ENCODE data around the gene ZNF266. TPM values are rescaled to one million over a fixed set of nuclear protein-coding genes. Genes with fewer than 3 reads are reported as not detected.

The ZNF266 gene
- total and polyA plus RNA-seq, 10 of the 15 experiments (the other 5 are each of a cell fraction or from before 2014, with no cell fraction given) = 7.7 to 67.7 (median 25.0) TPM

DNA sequence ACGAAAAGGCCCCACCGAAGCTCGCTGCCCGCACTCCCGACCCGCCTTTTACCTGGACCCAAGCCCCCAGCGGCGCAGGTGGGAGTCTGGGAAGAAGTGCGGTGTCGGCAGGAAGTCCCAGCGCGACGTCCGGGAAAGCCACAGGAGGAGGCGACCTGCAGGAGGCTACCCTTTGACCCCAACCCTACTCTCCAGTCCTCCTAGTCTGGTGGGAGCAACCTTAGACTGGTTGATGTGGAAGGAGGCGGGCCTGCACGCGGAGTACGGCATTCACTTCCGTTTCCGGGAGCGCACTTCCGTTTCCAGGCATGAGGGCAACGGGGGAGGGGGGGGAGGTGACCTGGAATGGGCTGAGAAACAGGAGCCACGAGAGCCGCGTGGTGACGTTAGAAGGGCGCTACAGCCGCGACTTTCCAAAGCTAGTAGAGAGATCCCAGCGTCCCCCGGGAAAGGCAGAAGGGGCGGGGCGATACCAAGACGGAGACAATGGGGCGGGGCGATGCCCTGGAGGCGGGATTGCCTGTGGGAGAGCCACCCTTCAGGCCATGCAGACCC is 28.5 kb downstream of the ZNF266 start:
- DNase-seq (ENCODE audit: low read depth, low spot score) = no peak
- no peak for FAIRE-seq
- H3K36me3 ChIP-seq (ENCODE audit: control insufficient read depth in 2 of 2, insufficient read depth in 2 of 2, low read length in 1 of 2) = no peaks in the 10 kb centered on the region
- peak overlapping the region; percentile 7; the same call in 1 of the 2 replicates for H3K4me2 ChIP-seq (ENCODE audit: control insufficient read depth, insufficient read depth)
- intact Hi-C loops (cut with micrococcal nuclease; ENCODE audit: unreplicated experiment) (no loop called here), in situ Hi-C loops (cut with MboI) (no loop called here)
- WGBS (ENCODE audit: insufficient coverage, insufficient replicate concordance, low lambda C conversion rate, missing lambda C conversion rate) = 63% methylated on average over 31 of the region's 39 CpGs
- ChIA-PET POLR2A (no interaction called here), RAD21 (ENCODE audit: unreplicated experiment) (no interaction called here), CTCF (no interaction called here), SMC1A (ENCODE audit: uncharacterized antibody, unreplicated experiment) (no interaction called here)
- no peaks in the 10 kb centered on the region for H3K79me2 ChIP-seq (ENCODE audit: control insufficient read depth, insufficient read depth, low read length)
- H3K27ac ChIP-seq (ENCODE audit: control insufficient read depth, insufficient read depth) = no peak overlapping the region
- BruUV-seq (replicated peaks) = no TSS peak
- H3K9me3 ChIP-seq (replicated peaks; ENCODE audit: control insufficient read depth, insufficient read depth, low read length) = peaks cover 6% of the 10 kb centered on the region; the same call in 1 of the 3 replicates
- H3K4me3 ChIP-seq = no peak overlapping the region
- no peaks in the 10 kb centered on the region for H3K4me1 ChIP-seq (ENCODE audit: control insufficient read depth, insufficient read depth, low read length)
- no peaks in the 10 kb centered on the region for H4K20me1 ChIP-seq (ENCODE audit: control insufficient read depth, insufficient read depth)
- ATAC-seq = no peak
- no peaks in the 10 kb centered on the region for H3K27me3 ChIP-seq (replicated peaks in 1 of 2; ENCODE audit: control insufficient read depth in 2 of 2, insufficient read depth in 2 of 2, low read length in 1 of 2)
- H2AFZ ChIP-seq (ENCODE audit: control insufficient read depth, low read depth, low read length) = peak overlapping the region; percentile 63
- no peak overlapping the region for H3K9ac ChIP-seq (ENCODE audit: control insufficient read depth, insufficient read depth, low read length)
- TF ChIP-seq NRF1 (conservative IDR thresholded peaks at IDR 0.05; ENCODE audit: low read depth, low read length) (no peak), EED (IDR thresholded peaks at IDR 0.05; ENCODE audit: low read depth) (no peak), SIN3A (IDR thresholded peaks at IDR 0.05; ENCODE audit: low read depth, low read length) (no peak), WRNIP1 (IDR thresholded peaks at IDR 0.05; ENCODE audit: borderline replicate concordance, low read depth, low read length) (no peak), MTA3 (IDR thresholded peaks at IDR 0.05; ENCODE audit: borderline replicate concordance, low read length) (no peak), IKZF1 (conservative IDR thresholded peaks at IDR 0.05) (no peak), SPI1 (IDR thresholded peaks at IDR 0.05; ENCODE audit: borderline replicate concordance, insufficient read depth, low read depth, low read length) (peak; percentile 15; the same call in 1 of the 2 replicates), TARDBP (IDR thresholded peaks at IDR 0.05; ENCODE audit: borderline replicate concordance) (no peak), GABPA (IDR thresholded peaks at IDR 0.05; ENCODE audit: low read depth) (peak; percentile 67)
- TF ChIP-seq, protein P1, sequence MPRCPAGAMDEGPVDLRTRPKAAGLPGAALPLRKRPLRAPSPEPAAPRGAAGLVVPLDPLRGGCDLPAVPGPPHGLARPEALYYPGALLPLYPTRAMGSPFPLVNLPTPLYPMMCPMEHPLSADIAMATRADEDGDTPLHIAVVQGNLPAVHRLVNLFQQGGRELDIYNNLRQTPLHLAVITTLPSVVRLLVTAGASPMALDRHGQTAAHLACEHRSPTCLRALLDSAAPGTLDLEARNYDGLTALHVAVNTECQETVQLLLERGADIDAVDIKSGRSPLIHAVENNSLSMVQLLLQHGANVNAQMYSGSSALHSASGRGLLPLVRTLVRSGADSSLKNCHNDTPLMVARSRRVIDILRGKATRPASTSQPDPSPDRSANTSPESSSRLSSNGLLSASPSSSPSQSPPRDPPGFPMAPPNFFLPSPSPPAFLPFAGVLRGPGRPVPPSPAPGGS (IDR thresholded peaks at IDR 0.05; ENCODE audit: borderline replicate concordance, insufficient read depth, low read depth, low read length, poor library complexity, severe bottlenecking) = no peak
- TF ChIP-seq, protein P2, sequence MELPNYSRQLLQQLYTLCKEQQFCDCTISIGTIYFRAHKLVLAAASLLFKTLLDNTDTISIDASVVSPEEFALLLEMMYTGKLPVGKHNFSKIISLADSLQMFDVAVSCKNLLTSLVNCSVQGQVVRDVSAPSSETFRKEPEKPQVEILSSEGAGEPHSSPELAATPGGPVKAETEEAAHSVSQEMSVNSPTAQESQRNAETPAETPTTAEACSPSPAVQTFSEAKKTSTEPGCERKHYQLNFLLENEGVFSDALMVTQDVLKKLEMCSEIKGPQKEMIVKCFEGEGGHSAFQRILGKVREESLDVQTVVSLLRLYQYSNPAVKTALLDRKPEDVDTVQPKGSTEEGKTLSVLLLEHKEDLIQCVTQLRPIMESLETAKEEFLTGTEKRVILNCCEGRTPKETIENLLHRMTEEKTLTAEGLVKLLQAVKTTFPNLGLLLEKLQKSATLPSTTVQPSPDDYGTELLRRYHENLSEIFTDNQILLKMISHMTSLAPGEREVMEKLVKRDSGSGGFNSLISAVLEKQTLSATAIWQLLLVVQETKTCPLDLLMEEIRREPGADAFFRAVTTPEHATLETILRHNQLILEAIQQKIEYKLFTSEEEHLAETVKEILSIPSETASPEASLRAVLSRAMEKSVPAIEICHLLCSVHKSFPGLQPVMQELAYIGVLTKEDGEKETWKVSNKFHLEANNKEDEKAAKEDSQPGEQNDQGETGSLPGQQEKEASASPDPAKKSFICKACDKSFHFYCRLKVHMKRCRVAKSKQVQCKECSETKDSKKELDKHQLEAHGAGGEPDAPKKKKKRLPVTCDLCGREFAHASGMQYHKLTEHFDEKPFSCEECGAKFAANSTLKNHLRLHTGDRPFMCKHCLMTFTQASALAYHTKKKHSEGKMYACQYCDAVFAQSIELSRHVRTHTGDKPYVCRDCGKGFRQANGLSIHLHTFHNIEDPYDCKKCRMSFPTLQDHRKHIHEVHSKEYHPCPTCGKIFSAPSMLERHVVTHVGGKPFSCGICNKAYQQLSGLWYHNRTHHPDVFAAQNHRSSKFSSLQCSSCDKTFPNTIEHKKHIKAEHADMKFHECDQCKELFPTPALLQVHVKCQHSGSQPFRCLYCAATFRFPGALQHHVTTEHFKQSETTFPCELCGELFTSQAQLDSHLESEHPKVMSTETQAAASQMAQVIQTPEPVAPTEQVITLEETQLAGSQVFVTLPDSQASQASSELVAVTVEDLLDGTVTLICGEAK (IDR thresholded peaks at IDR 0.05; ENCODE audit: borderline replicate concordance) = peak; percentile 84
- TF ChIP-seq, protein P3, sequence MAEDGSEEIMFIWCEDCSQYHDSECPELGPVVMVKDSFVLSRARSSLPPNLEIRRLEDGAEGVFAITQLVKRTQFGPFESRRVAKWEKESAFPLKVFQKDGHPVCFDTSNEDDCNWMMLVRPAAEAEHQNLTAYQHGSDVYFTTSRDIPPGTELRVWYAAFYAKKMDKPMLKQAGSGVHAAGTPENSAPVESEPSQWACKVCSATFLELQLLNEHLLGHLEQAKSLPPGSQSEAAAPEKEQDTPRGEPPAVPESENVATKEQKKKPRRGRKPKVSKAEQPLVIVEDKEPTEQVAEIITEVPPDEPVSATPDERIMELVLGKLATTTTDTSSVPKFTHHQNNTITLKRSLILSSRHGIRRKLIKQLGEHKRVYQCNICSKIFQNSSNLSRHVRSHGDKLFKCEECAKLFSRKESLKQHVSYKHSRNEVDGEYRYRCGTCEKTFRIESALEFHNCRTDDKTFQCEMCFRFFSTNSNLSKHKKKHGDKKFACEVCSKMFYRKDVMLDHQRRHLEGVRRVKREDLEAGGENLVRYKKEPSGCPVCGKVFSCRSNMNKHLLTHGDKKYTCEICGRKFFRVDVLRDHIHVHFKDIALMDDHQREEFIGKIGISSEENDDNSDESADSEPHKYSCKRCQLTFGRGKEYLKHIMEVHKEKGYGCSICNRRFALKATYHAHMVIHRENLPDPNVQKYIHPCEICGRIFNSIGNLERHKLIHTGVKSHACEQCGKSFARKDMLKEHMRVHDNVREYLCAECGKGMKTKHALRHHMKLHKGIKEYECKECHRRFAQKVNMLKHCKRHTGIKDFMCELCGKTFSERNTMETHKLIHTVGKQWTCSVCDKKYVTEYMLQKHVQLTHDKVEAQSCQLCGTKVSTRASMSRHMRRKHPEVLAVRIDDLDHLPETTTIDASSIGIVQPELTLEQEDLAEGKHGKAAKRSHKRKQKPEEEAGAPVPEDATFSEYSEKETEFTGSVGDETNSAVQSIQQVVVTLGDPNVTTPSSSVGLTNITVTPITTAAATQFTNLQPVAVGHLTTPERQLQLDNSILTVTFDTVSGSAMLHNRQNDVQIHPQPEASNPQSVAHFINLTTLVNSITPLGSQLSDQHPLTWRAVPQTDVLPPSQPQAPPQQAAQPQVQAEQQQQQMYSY (CRISPR knock-in tag; IDR thresholded peaks at IDR 0.05) = no peak

Measured in GM12878 (cell line).